Measurements from ENCODE around the gene MPG.

MPG gene

DNA sequence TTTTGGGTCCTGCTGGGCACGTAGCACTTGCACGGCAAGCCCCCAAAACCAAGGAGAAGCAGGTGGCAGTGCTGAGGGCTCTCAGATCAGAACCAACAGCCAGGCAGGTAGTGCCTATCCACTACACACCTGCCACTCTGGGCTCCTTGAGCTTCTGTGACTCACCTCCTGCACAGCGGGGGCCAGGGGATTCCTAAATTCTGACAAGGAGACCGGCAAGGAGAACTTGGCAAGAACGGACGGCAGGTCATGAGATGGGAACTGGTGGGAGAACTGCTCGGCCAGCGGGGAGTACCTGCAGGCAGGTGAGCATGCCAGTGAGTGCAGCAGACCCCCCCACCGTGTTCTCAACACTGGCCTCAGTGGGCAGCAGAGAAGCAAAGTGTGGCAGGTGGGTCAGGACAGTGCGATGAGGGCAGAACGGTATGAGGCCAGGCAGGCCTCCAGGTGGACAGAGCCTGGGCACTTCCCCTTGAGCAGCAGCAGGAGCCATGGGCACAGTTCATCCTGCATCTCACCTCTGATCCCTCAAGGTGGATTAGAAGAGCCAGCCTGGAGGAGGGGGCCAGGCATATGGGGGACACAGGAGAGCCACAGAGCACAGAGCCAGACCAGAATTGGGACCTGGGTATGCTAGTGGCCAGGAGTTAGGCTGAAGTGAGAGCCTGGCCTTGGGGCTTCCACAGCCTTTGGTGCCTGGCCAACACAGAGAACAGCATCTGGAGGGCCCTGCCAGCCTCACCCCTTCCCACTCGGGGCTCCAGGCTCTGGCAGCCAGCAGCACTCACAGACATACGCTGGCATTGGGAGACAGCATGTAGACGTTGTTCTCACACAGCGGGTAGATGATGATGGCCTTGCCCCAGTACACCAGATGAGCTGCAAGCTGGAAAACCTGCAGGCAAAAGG lies 14.7 kb downstream of the MPG start:
- no peak overlapping the region for H3K27ac ChIP-seq
- no peaks in the 10 kb centered on the region for H3K27me3 ChIP-seq
- peaks cover 31% of the 10 kb centered on the region for H4K20me1 ChIP-seq
- no peak overlapping the region for H3K4me3 ChIP-seq
- H3K4me2 ChIP-seq, result no peak overlapping the region
- H3K36me3 ChIP-seq, result peaks cover 85% of the 10 kb centered on the region
- no peak overlapping the region for H3K9ac ChIP-seq
- H3K4me1 ChIP-seq, result peaks cover 18% of the 10 kb centered on the region; the same call in 1 of the 2 replicates
- H3K9me3 ChIP-seq, result no peaks in the 10 kb centered on the region
- TF ChIP-seq Cebpa-rat (IDR thresholded peaks at IDR 0.05), result no peak

DNA sequence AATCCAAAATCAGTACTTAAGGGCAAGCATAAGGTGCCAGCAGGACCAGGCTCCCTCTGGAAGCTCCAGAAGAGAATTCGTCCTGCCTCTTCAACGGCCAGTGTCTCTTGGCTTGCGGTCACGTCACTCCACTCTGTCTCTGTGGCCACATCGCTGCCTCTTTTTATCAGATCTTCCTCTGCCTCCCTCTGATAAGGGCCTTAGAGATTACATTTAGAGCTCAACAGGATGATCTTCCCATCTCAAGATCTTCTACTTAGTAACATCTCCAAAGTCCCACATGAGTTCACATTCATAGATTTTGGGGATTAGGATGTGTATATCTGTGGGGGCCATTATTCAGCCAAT lies 16.9 kb downstream of the MPG start:
- Histone ChIP-seq H3K4me1 (peaks cover 19% of the 10 kb centered on the region; the same call in 1 of the 2 replicates), H3K27me3 (no peaks in the 10 kb centered on the region), H3K27ac (no peak overlapping the region), H3K9me3 (no peaks in the 10 kb centered on the region), H3K36me3 (peaks cover 82% of the 10 kb centered on the region), H3K4me2 (no peak overlapping the region), H3K9ac (no peak overlapping the region), H3K4me3 (no peak overlapping the region), H4K20me1 (peaks cover 27% of the 10 kb centered on the region)
- no peak for TF ChIP-seq Cebpa-rat (IDR thresholded peaks at IDR 0.05)

DNA sequence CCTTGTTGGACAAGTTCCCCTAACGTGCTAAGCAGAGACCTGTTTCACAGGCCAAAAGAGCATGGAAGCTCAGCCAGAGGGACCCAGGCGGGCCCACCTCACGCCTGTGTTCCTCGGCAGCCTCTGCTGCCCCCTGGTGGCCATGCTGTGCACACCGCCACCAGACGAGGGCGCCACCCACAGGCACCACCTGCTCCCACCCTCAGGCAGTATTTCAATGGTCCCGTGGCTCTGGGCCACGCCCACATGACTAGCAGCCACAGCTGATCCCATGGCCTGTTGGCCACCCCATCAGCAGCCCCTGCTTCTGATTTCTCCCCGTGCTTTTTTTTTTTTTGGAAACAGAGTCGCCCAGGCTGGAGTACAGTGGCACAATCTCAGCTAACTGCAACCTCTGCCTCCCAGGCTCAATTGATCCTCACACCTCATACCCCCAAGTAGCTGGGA lies 18.9 kb downstream of the MPG start:
- Histone ChIP-seq H3K9me3 (no peaks in the 10 kb centered on the region), H3K4me3 (no peak overlapping the region), H3K9ac (no peak overlapping the region), H4K20me1 (peaks cover 26% of the 10 kb centered on the region), H3K36me3 (peaks cover 74% of the 10 kb centered on the region), H3K4me2 (no peak overlapping the region; the same call in 1 of the 2 replicates), H3K27ac (no peak overlapping the region), H3K4me1 (peaks cover 14% of the 10 kb centered on the region; the same call in 1 of the 2 replicates), H3K27me3 (no peaks in the 10 kb centered on the region)
- no peak for TF ChIP-seq Cebpa-rat (IDR thresholded peaks at IDR 0.05)

DNA sequence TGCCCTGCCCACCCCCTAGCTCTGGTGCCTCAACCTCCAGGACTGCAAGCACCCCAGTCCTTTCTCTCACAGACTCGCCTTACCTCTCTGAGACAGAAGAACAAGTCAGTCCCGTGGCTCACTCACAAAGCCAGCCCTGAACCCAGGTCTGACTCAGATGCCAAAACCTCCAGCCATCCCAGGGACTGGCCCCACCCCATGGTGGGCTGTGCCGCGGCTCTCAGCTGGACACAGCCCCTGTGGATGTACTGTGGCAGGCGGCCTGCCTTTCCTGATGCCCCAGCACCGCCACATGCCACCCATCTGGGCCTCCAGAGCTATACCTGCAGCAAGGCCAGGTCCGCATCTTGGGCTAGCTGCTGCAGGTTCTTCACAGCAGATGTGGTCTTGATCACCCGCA lies 19.8 kb downstream of the MPG start:
- H3K9me3 ChIP-seq, result no peaks in the 10 kb centered on the region
- no peaks in the 10 kb centered on the region for H3K27me3 ChIP-seq
- no peak for TF ChIP-seq Cebpa-rat (IDR thresholded peaks at IDR 0.05)
- H4K20me1 ChIP-seq, result peaks cover 33% of the 10 kb centered on the region
- peaks cover 74% of the 10 kb centered on the region for H3K36me3 ChIP-seq
- H3K4me1 ChIP-seq, result peaks cover 17% of the 10 kb centered on the region; the same call in 1 of the 2 replicates
- H3K4me3 ChIP-seq, result no peak overlapping the region
- H3K4me2 ChIP-seq, result no peak overlapping the region
- no peak overlapping the region for H3K9ac ChIP-seq
- H3K27ac ChIP-seq, result no peak overlapping the region

DNA sequence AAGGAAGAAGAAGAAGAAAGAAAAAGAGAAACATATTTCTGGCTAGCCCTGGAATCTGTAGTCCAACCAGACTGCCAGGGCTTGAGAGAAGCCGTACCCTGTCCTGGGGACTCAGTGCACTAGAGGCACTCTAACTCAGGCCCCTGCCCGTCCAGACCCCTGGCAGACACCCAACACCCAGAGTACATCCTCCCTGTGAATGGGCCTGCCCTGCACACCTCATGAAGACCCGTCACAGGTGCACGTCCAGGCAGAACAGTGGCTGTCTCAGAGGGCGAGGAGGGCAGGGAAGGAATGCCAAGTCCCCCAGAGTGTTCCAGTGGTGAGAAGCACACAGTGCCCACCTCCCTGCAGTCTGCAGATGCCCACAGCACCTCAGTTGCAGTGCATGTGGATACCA lies 23.0 kb downstream of the MPG start:
- Histone ChIP-seq H3K4me1 (peaks cover 17% of the 10 kb centered on the region; the same call in 1 of the 2 replicates), H3K4me2 (no peak overlapping the region), H3K9me3 (no peaks in the 10 kb centered on the region), H3K27ac (no peak overlapping the region), H3K36me3 (peaks cover 82% of the 10 kb centered on the region), H3K27me3 (no peaks in the 10 kb centered on the region), H3K4me3 (no peak overlapping the region), H3K9ac (no peak overlapping the region), H4K20me1 (peaks cover 33% of the 10 kb centered on the region)
- no peak for TF ChIP-seq Cebpa-rat (IDR thresholded peaks at IDR 0.05)

DNA sequence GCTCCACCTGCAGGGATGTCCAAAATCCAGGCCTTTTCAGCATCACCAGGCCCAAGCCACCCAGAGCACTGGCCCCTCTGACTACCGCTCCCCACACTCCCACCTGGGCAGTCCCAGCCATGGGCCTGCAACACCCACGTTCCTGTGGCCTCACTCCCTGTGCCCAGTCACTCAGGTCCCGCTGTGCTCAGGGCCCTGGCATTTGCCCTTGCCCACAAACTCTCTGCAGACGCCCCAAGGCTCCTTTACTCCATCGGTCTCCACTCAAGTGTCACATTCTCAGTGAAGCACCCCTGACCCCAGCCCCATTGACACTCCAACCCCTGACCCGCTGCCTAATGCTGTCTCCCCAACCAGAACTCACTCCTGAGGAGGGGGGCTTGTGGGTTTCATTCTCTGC lies 23.6 kb downstream of the MPG start:
- Histone ChIP-seq H3K36me3 (peaks cover 83% of the 10 kb centered on the region), H3K27me3 (no peaks in the 10 kb centered on the region), H4K20me1 (peaks cover 31% of the 10 kb centered on the region), H3K4me3 (no peak overlapping the region), H3K4me2 (no peak overlapping the region), H3K27ac (no peak overlapping the region), H3K9ac (no peak overlapping the region), H3K9me3 (no peaks in the 10 kb centered on the region), H3K4me1 (peaks cover 17% of the 10 kb centered on the region; the same call in 1 of the 2 replicates)
- TF ChIP-seq Cebpa-rat (IDR thresholded peaks at IDR 0.05), result no peak

DNA sequence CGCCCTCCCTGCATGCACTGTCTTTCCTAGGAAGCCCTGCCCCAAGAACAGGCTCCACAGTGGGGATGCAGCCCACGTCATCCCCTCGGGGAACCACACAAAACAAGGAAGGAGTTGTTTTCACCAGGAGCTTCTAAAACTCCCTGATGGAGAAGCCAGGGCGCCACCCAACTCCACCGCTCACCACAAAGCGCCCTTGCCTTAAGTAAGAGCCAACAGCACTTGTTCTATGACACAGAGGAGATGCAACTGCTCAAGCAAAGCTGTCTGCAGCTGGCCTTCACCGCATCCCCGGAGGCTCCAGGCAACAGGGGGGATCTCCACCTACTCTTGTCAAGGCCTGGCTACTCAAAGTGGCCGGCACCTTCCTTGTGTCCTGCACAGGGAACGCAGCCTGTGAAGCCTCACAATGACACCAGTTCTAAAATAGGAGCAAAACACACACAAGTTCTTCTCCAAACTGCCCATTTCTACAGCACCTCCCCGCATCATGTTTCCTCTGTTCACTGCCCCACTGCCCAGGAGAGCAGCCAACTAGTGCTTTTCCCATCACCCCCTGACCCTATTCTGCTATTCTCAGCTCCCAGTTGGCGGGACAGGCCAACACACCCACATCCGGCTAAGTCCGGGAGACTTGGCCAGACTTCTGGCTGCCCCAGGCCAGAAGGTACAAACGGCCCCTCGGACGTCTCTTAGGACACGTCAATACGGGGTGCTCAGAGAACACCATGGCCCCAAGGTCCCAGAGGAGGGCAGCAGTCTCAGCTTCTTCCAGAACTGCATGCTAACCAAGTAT lies 24.2 kb downstream of the MPG start:
- H3K9me3 ChIP-seq, result no peaks in the 10 kb centered on the region
- peaks cover 27% of the 10 kb centered on the region for H4K20me1 ChIP-seq
- no peak overlapping the region for H3K4me2 ChIP-seq
- no peak overlapping the region for H3K9ac ChIP-seq
- H3K4me1 ChIP-seq, result peaks cover 14% of the 10 kb centered on the region; the same call in 1 of the 2 replicates
- no peaks in the 10 kb centered on the region for H3K27me3 ChIP-seq
- H3K4me3 ChIP-seq, result no peak overlapping the region
- peaks cover 85% of the 10 kb centered on the region for H3K36me3 ChIP-seq
- TF ChIP-seq Cebpa-rat (IDR thresholded peaks at IDR 0.05), result no peak
- H3K27ac ChIP-seq, result no peak overlapping the region

DNA sequence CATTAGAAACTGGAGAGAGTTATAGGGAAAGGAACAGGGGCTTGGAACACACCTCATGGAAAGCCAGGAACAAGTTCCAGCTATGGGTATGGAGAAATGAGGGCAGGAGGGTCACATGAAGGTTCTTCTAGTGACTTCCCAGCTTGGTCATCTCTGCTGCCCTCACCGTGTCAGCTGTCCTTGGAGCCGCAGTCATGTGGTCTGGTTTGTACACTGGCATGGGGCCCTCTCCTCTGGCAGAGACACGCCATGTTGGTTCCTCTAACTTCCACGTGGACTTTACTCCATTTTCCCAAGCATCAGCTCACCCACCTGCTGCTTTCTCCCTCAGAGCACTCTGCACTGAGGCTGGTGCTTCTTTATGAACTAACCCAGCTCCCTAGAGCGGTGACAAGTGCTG lies 26.3 kb downstream of the MPG start:
- Histone ChIP-seq H3K36me3 (peaks cover 80% of the 10 kb centered on the region), H3K27ac (no peak overlapping the region), H3K9ac (no peak overlapping the region), H3K27me3 (no peaks in the 10 kb centered on the region), H3K9me3 (no peaks in the 10 kb centered on the region), H3K4me1 (0 out of 2 replicates have a peak, but pooled peaks cover 6% of the 10 kb centered on the region), H4K20me1 (peaks cover 12% of the 10 kb centered on the region; the same call in 1 of the 2 replicates), H3K4me2 (no peak overlapping the region), H3K4me3 (no peak overlapping the region)
- no peak for TF ChIP-seq Cebpa-rat (IDR thresholded peaks at IDR 0.05)

DNA sequence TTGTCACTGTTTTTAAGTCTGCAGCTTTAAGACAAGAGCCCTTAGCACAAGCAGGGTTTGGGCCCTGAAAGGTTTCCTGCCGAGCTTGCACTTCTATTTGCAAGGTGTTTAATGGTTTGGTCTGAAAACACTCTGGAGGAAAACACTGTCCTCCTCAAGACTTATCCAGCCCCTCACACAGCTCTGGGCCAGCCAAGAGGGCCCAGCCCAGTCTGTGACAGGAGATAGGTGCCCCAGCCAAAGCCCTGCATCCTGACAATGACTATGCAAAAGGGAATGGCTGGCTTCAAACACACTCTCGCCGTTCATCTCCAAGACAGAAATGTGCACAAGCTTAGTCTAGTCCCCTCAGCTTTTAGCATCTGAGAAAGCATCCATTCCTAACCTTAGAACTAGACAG lies 26.9 kb downstream of the MPG start:
- Histone ChIP-seq H3K4me3 (no peak overlapping the region), H3K27ac (no peak overlapping the region), H4K20me1 (peaks cover 12% of the 10 kb centered on the region; the same call in 1 of the 2 replicates), H3K4me2 (no peak overlapping the region), H3K27me3 (no peaks in the 10 kb centered on the region), H3K4me1 (0 out of 2 replicates have a peak, but pooled peaks cover 6% of the 10 kb centered on the region), H3K9me3 (no peaks in the 10 kb centered on the region), H3K9ac (peak overlapping the region; percentile 4; the same call in 1 of the 2 replicates), H3K36me3 (peaks cover 84% of the 10 kb centered on the region)
- TF ChIP-seq Cebpa-rat (IDR thresholded peaks at IDR 0.05), result no peak

Measured in BLaER1 (cell line).